Measurements from ENCODE around the gene UBE2Q2.

GRCh38 chr15:75927601-75928000 is 84.4 kb downstream of the UBE2Q2 start:
- TF ChIP-seq EZH2 (IDR thresholded peaks at IDR 0.05) (no peak), POLR2AphosphoS5 (IDR thresholded peaks at IDR 0.05; ENCODE audit: borderline replicate concordance, low read depth, low read length) (no peak)

Data from SK-N-MC (cell line).